ENCODE results near the gene RBMS3.

GRCh38 chr3:29527246-29527645 lies 246.4 kb downstream of the RBMS3 start:
- no peak for TF ChIP-seq POLR2A (IDR thresholded peaks at IDR 0.05; ENCODE audit: low read length)
- TF ChIP-seq GATA1 (IDR thresholded peaks at IDR 0.05; ENCODE audit: low read depth, low read length) = no peak

Data from erythroblast (primary cell).